Measurements from ENCODE around the gene KRT26. TPM values are rescaled to one million over a fixed set of nuclear protein-coding genes. Genes with fewer than 3 reads are reported as not detected.
"Not testable (repeated sequence)": the region's sequence is repeated elsewhere in the genome, so short reads cannot be mapped to it uniquely, and the experiment has no call there.

The KRT26 gene
- total RNA-seq, 1 donor from 2014 or later = not detected

DNA sequence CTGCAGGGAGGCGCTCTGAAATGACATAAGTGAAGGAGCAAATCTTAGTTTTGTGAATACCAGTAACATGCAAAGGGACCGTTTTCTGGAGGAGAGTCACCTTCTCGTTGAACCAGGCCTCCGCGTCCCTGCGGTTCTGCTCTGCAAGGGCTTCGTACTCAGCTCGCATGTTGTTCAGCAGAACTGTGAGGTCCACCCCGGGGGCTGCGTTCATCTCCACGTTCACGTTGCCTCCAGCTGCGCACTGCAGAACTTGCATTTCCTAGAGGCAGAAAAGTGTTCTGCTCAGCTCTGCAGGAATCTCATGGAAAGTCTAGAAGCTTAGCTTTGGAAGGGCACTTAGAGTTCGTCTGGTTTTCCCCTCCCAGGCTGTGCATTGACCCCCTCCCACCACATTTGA is 20.9 kb downstream of the KRT26 start:
- no peak overlapping the region for H3K27ac Mint-ChIP-seq (ENCODE audit: unreplicated experiment)
- peaks cover 2% of the 10 kb centered on the region for H3K9me3 Mint-ChIP-seq
- H3K27me3 Mint-ChIP-seq (ENCODE audit: low read depth) = peaks cover 58% of the 10 kb centered on the region
- no peaks in the 10 kb centered on the region for H3K36me3 Mint-ChIP-seq (ENCODE audit: low read depth)
- H3K4me3 Mint-ChIP-seq = no peak overlapping the region
- no peak for DNase-seq (ENCODE audit: low read depth, low spot score)
- TF ChIP-seq, protein P1, sequence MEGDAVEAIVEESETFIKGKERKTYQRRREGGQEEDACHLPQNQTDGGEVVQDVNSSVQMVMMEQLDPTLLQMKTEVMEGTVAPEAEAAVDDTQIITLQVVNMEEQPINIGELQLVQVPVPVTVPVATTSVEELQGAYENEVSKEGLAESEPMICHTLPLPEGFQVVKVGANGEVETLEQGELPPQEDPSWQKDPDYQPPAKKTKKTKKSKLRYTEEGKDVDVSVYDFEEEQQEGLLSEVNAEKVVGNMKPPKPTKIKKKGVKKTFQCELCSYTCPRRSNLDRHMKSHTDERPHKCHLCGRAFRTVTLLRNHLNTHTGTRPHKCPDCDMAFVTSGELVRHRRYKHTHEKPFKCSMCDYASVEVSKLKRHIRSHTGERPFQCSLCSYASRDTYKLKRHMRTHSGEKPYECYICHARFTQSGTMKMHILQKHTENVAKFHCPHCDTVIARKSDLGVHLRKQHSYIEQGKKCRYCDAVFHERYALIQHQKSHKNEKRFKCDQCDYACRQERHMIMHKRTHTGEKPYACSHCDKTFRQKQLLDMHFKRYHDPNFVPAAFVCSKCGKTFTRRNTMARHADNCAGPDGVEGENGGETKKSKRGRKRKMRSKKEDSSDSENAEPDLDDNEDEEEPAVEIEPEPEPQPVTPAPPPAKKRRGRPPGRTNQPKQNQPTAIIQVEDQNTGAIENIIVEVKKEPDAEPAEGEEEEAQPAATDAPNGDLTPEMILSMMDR (conservative IDR thresholded peaks at IDR 0.05) = no peak
- no peaks in the 10 kb centered on the region for H3K4me1 Mint-ChIP-seq

DNA sequence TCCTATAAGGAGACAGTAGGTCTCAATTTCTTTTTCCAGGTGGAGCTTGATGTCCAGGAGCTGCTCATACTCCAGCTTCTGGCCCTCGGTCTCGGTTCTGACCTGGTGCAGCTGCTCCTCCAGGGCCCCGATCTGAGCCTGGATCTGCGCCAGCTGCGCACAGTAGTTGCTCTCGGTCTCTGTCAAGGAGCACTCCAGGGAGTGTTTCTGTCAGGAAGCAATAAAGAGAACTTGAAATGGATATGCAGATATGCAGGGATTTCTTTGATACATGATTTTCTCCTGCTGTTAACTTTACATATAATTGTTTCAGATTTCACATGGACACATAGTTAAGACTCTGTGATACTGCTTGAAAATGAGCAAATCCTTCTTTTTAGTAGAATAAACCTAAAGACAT is 21.6 kb downstream of the KRT26 start:
- TF ChIP-seq, protein P1 (conservative IDR thresholded peaks at IDR 0.05) = no peak
- Mint-ChIP-seq H3K27me3 (ENCODE audit: low read depth) (peaks cover 54% of the 10 kb centered on the region), H3K27ac (ENCODE audit: unreplicated experiment) (no peak overlapping the region), H3K36me3 (ENCODE audit: low read depth) (no peaks in the 10 kb centered on the region), H3K4me1 (no peaks in the 10 kb centered on the region), H3K9me3 (peaks cover 2% of the 10 kb centered on the region), H3K4me3 (no peak overlapping the region)
- DNase-seq (ENCODE audit: low read depth, low spot score) = no peak

DNA sequence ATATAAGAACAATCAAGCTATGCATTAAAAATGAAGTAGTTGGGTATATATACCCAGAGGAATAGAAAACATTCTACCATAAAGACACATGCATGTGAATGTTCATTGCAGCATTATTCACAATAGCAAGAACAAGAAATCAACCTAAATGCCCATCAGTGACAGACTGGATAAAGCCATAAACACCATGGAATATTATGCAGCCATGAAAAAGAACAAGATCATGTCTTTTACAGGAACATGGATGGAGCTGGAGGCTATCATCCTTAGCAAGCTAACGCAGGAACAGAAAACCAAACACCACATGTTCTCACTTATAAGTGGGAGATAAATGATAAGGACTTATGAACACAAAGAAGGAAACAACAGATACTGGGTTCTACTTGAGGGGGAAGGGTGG is 23.3 kb downstream of the KRT26 start:
- not testable (repeated sequence) for H3K4me3 Mint-ChIP-seq; H3K4me1 Mint-ChIP-seq; DNase-seq (ENCODE audit: low read depth, low spot score); H3K27ac Mint-ChIP-seq (ENCODE audit: unreplicated experiment); H3K9me3 Mint-ChIP-seq; H3K36me3 Mint-ChIP-seq (ENCODE audit: low read depth)
- peaks cover 62% of the 10 kb centered on the region for H3K27me3 Mint-ChIP-seq (ENCODE audit: low read depth)

DNA sequence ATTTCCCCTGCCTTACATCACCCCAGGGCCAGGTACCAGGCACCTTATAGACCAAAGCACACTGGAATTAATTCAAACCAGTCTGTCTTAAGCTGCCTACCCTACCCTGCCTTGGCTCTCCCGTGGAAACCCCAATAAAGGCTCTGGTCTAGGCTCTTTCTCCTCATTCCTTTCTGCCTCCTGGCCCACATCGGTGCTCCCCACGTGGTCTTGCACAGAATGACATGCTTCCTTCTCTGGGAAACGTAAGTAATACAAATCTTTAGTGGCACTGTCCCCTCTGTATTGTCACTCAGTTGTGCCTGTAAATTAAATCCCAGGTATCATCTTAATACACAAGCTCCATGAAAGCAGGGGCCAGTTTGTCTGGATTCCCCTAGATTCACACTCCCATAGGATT is 33.4 kb downstream of the KRT26 start:
- H3K4me3 Mint-ChIP-seq = no peak overlapping the region
- peaks cover 62% of the 10 kb centered on the region for H3K27me3 Mint-ChIP-seq (ENCODE audit: low read depth)

DNA sequence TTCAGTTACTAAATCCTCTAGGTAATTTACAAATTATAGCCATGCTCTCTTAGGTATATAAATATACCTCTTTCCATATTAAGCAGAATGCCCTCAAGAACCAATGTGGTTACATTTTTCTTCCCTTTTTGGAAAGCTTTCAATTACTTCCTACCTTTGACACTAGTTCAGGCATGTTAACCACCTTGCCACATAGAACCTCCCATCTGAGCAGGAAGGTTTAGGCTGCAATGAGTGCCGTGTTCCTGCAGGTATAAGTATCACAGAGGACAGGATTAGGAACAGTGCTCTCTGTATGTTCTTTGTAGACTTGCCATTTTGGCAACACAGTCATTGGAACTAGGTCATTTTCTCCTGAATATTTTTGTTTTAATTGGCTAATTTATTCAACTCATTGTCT is 37.0 kb downstream of the KRT26 start:
- TF ChIP-seq, protein P1 (conservative IDR thresholded peaks at IDR 0.05) = no peak
- no peak for DNase-seq (ENCODE audit: low read depth, low spot score)
- Mint-ChIP-seq H3K36me3 (ENCODE audit: low read depth) (no peaks in the 10 kb centered on the region), H3K27me3 (ENCODE audit: low read depth) (peaks cover 71% of the 10 kb centered on the region), H3K27ac (ENCODE audit: unreplicated experiment) (no peak overlapping the region), H3K9me3 (no peaks in the 10 kb centered on the region), H3K4me1 (no peaks in the 10 kb centered on the region), H3K4me3 (no peak overlapping the region)

More for the DNA sequence above, 33.4 kb downstream of the KRT26 start:
- H3K4me1 Mint-ChIP-seq = no peaks in the 10 kb centered on the region
- H3K9me3 Mint-ChIP-seq = peaks cover 6% of the 10 kb centered on the region
- no peaks in the 10 kb centered on the region for H3K36me3 Mint-ChIP-seq (ENCODE audit: low read depth)
- DNase-seq (ENCODE audit: low read depth, low spot score) = no peak
- no peak overlapping the region for H3K27ac Mint-ChIP-seq (ENCODE audit: unreplicated experiment)
- TF ChIP-seq, protein P1 (conservative IDR thresholded peaks at IDR 0.05) = no peak

DNA sequence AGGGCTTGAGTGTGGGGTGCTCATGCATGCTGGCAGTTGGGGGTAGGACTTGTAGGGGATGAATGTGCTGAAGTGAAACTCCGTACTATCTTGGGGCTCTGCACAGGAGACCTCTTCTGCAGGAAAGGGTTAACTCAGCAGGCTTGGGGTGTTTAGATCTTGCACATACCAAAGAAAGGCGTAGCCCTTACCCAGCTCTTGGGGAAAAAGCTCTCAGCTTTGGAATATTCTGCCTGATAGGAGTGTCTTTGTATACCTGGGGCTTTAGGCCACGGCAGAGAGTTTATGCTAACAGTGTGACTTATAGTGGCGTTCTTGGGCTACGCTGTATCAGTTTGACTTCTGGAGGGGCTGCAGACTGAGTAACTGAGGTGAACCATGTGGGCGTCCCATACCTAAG is 38.0 kb downstream of the KRT26 start:
- DNase-seq (ENCODE audit: low read depth, low spot score) = no peak
- TF ChIP-seq, protein P1 (conservative IDR thresholded peaks at IDR 0.05) = no peak
- no peaks in the 10 kb centered on the region for H3K4me1 Mint-ChIP-seq
- no peaks in the 10 kb centered on the region for H3K36me3 Mint-ChIP-seq (ENCODE audit: low read depth)
- H3K27me3 Mint-ChIP-seq (ENCODE audit: low read depth) = peaks cover 73% of the 10 kb centered on the region
- no peak overlapping the region for H3K27ac Mint-ChIP-seq (ENCODE audit: unreplicated experiment)
- no peak overlapping the region for H3K4me3 Mint-ChIP-seq
- no peaks in the 10 kb centered on the region for H3K9me3 Mint-ChIP-seq
